Endothelial cell of umbilical vein (primary cell): ENCODE data around the gene UGGT2. TPM values are rescaled to one million over a fixed set of nuclear protein-coding genes. Genes with fewer than 3 reads are reported as not detected.

Experiments
- BruUV-seq: library from RNA; stranded (reverse); fragments of 400-500 nt; replicated peaks from 2 replicates; lab custom pipeline; 2021; lab: Mats Ljungman, UMichigan
- CTCF ChIA-PET: fragments of 300-600, 350-600 bp; sonication (Branson Sonifier 250); formaldehyde crosslinking; loops from one replicate; lab custom pipeline; 2021; ENCODE audit warnings: antibody characterized with exemption, inconsistent platforms; lab: Charles Lee
- POLR2A ChIA-PET: fragments of 300-600, 350-600 bp; sonication (Branson Sonifier 250); formaldehyde crosslinking; loops from one replicate; lab custom pipeline; 2021; ENCODE audit warnings: antibody characterized with exemption, inconsistent platforms; lab: Charles Lee
- DNase-seq: peaks from one replicate; pipeline ENCODE4 v3.0.0-alpha.2; 2011; ENCODE audit warnings: low read depth, low spot score
- FAIRE-seq: peaks from 2 replicates; lab custom pipeline; 2011; peaks lifted over from hg19 to GRCh38; lab: Jason Lieb, UNC
- H2AFZ ChIP-seq: 2 replicates; pipeline ENCODE4 v1.6.0; 2012; ENCODE audit warnings: low read depth, low read length, control low read depth, inconsistent platforms
- H3K27ac ChIP-seq: 2 replicates; pipeline ENCODE4 v1.5.1; 2011; ENCODE audit warnings: low read depth, mild to moderate bottlenecking, control low read depth, low read length, moderate library complexity; ENCODE audit not compliant: insufficient read depth
- H3K27me3 ChIP-seq, 2 experiments: 2 replicates each; pipeline versions ENCODE4 v1.6.0 to v1.6.1; 2011; ENCODE audit warnings: low read length in 2 of 2, mixed read lengths in 1 of 2; ENCODE audit not compliant: control insufficient read depth in 2 of 2, insufficient read depth in 2 of 2
- H3K36me3 ChIP-seq, 2 experiments: 2 replicates in 1 of 2; 3 replicates in 1 of 2; pipeline ENCODE4 v1.5.1; 2011; ENCODE audit warnings: low read length in 2 of 2, mild to moderate bottlenecking in 1 of 2, moderate library complexity in 1 of 2; ENCODE audit not compliant: control insufficient read depth in 2 of 2, insufficient read depth in 2 of 2; ENCODE audit errors: extremely low read depth in 1 of 2
- H3K4me1 ChIP-seq: 3 replicates; pipeline ENCODE4 v1.5.1; 2011; ENCODE audit warnings: mild to moderate bottlenecking, low read length; ENCODE audit not compliant: control insufficient read depth, insufficient read depth; ENCODE audit errors: extremely low read depth
- H3K4me2 ChIP-seq: 2 replicates; pipeline ENCODE4 v1.6.1; 2011; ENCODE audit warnings: low read length, control low read depth, mixed read lengths; ENCODE audit not compliant: insufficient read depth
- H3K4me3 ChIP-seq, 3 experiments: fragments of 200-600 bp in 1 of 3; sonication (generic), shearing (Covaris generic) in 1 of 3; replicated peaks in 1 of 3; 2 replicates each; pipeline ENCODE4 v1.5.1; 2011 to 2016; ENCODE audit warnings: control low read depth in 3 of 3, low read length in 3 of 3, mild to moderate bottlenecking in 2 of 3, inconsistent platforms in 1 of 3, low read depth in 1 of 3, moderate library complexity in 1 of 3; ENCODE audit not compliant: insufficient read depth in 1 of 3
- H3K79me2 ChIP-seq: 2 replicates; pipeline ENCODE4 v1.6.0; 2012; ENCODE audit warnings: low read length, inconsistent platforms; ENCODE audit not compliant: control insufficient read depth, insufficient read depth
- H3K9ac ChIP-seq: replicated peaks from 2 replicates; pipeline ENCODE3; 2011; ENCODE audit warnings: low read length, control low read depth; ENCODE audit not compliant: insufficient read depth; ENCODE audit errors: extremely low read depth
- H3K9me1 ChIP-seq: replicated peaks from 3 replicates; pipeline ENCODE4 v1.6.0; 2011; ENCODE audit warnings: mild to moderate bottlenecking, low read length; ENCODE audit not compliant: control insufficient read depth, insufficient read depth; ENCODE audit errors: extremely low read depth
- H3K9me3 ChIP-seq: replicated peaks from 2 replicates; pipeline ENCODE4 v1.5.1; 2012; ENCODE audit warnings: low read length, inconsistent platforms; ENCODE audit not compliant: control insufficient read depth, insufficient read depth
- H4K20me1 ChIP-seq: replicated peaks from 2 replicates; pipeline ENCODE3; 2011; ENCODE audit warnings: mild to moderate bottlenecking, low read length; ENCODE audit not compliant: control insufficient read depth, insufficient read depth; ENCODE audit errors: extremely low read depth
- EZH2 ChIP-seq: IDR thresholded peaks from 2 replicates; pipeline ENCODE4 v1.6.1; 2012; ENCODE audit warnings: borderline replicate concordance, low read depth, mild to moderate bottlenecking, moderate library complexity, low read length, inconsistent platforms; ENCODE audit not compliant: severe bottlenecking
- FOS ChIP-seq: IDR thresholded peaks from 2 replicates; pipeline ENCODE4 v1.6.1; 2011; ENCODE audit warnings: mild to moderate bottlenecking, low read length, moderate library complexity, borderline replicate concordance; ENCODE audit not compliant: insufficient read depth
- GATA2 ChIP-seq: IDR thresholded peaks from 2 replicates; pipeline ENCODE4 v1.7.0; 2011; ENCODE audit warnings: low read depth, mild to moderate bottlenecking, moderate library complexity, mixed read lengths, low read length; ENCODE audit not compliant: insufficient read length, insufficient read depth
- JUN ChIP-seq: IDR thresholded peaks from 2 replicates; pipeline ENCODE4 v1.6.1; 2011; ENCODE audit warnings: borderline replicate concordance, low read depth; ENCODE audit not compliant: insufficient read length, insufficient read depth
- MYC ChIP-seq: IDR thresholded peaks from one replicate; pipeline ENCODE4 v1.6.1; 2011; ENCODE audit warnings: mild to moderate bottlenecking, low read depth, low read length
- POLR2A ChIP-seq: IDR thresholded peaks from 2 replicates; pipeline ENCODE4 v1.6.1; 2012; ENCODE audit warnings: low read depth, mild to moderate bottlenecking, control low read depth, low read length
- POLR2AphosphoS5 ChIP-seq: IDR thresholded peaks from 2 replicates; pipeline ENCODE4 v1.6.1; 2012; ENCODE audit warnings: low read depth, mild to moderate bottlenecking, control low read depth, low read length, moderate library complexity; ENCODE audit not compliant: insufficient read depth
- dilution Hi-C: fragments of 300-500 bp; cut with MboI; formaldehyde crosslinking; loops from one replicate; pipeline ENCODE4 v1.15.0; 2019; ENCODE audit warnings: low sequenced_read_pairs; ENCODE audit not compliant: extremely low pct_ligation_motif_present
- intact Hi-C: fragments of 100-400 bp; cut with micrococcal nuclease; formaldehyde crosslinking; loops from one replicate; pipeline ENCODE4 v1.10.0; 2022
- polyA plus RNA-seq, 4 experiments: library from polyadenylated mRNA; depleted of rRNA in 3 of 4; stranded (reverse) in 3 of 4; unstranded in 1 of 4; fragments of >200 nt; gene quantifications; 2 replicates each; pipeline versions ENCODE4 v1.2.1 to v1.2.3, GENCODE V29; 2011 to 2012; ENCODE audit warnings: missing spikeins in 1 of 4
- total RNA-seq: library from RNA; stranded (reverse); gene quantifications from 2 replicates; pipeline ENCODE4 v1.2.3, GENCODE V29; 2021
- TF ChIP-seq, protein P1 (sequence below), 2 donors: IDR thresholded peaks; 1 replicate in 1 of 2; 2 replicates in 1 of 2; pipeline ENCODE4 v1.5.1; 2011; ENCODE audit warnings: low read length in 2 of 2, mild to moderate bottlenecking in 2 of 2, moderate library complexity in 2 of 2, control low read depth in 1 of 2, inconsistent platforms in 1 of 2, low read depth in 1 of 2; ENCODE audit not compliant: insufficient read depth in 1 of 2; ENCODE audit errors: extremely low read depth in 1 of 2
- TF ChIP-seq, protein P2 (sequence below): IDR thresholded peaks from 2 replicates; pipeline ENCODE4 v1.6.1; 2011; ENCODE audit not compliant: insufficient read depth, insufficient read length

The UGGT2 gene
- total and polyA plus RNA-seq, 2 donors (not counting 3 experiments of a cell fraction or from before 2014, with no cell fraction given), result 4.6 to 25.1 TPM

DNA sequence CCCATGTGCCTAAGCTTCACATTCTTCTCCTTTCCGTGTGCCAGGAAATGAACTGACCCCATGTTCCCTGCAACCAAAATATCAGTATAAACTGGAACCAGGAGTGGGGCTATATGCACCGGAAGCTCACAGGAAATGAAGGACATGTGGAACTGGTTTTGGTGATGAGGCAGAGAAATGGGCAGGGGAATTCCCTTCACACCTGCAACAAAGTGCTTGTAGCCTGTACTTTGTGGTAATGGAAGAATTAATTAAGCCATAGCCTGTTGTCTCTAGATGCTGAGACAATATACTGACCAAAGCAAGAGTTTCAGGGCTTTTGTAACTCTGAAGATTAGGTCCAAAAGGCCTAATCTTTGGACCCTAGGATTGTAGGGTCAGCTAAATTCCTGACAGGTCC, 15.5 kb upstream of the UGGT2 start:
- no peaks in the 10 kb centered on the region for H3K9me1 ChIP-seq
- no peaks in the 10 kb centered on the region for H4K20me1 ChIP-seq
- dilution Hi-C loops, result no loop called here
- no TSS peak for BruUV-seq
- DNase-seq (no peak), FAIRE-seq (no peak)
- H3K36me3 ChIP-seq, result no peaks in the 10 kb centered on the region
- intact Hi-C loops, result no loop called here
- no peak overlapping the region for H2AFZ ChIP-seq
- ChIA-PET POLR2A (no interaction called here), CTCF (interaction anchor here (1.0 kb wide), 1 partner anchor 9 kb away, joined by 3 read pairs; no protein-coding TSS in a partner anchor)
- no peak overlapping the region for H3K4me3 ChIP-seq
- no peaks in the 10 kb centered on the region for H3K4me1 ChIP-seq
- no peaks in the 10 kb centered on the region for H3K9me3 ChIP-seq
- TF ChIP-seq, protein P1, sequence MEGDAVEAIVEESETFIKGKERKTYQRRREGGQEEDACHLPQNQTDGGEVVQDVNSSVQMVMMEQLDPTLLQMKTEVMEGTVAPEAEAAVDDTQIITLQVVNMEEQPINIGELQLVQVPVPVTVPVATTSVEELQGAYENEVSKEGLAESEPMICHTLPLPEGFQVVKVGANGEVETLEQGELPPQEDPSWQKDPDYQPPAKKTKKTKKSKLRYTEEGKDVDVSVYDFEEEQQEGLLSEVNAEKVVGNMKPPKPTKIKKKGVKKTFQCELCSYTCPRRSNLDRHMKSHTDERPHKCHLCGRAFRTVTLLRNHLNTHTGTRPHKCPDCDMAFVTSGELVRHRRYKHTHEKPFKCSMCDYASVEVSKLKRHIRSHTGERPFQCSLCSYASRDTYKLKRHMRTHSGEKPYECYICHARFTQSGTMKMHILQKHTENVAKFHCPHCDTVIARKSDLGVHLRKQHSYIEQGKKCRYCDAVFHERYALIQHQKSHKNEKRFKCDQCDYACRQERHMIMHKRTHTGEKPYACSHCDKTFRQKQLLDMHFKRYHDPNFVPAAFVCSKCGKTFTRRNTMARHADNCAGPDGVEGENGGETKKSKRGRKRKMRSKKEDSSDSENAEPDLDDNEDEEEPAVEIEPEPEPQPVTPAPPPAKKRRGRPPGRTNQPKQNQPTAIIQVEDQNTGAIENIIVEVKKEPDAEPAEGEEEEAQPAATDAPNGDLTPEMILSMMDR (IDR thresholded peaks at IDR 0.05; ENCODE audit: extremely low read depth in 1 of 2, insufficient read depth in 1 of 2, low read depth in 1 of 2, low read length in 2 of 2), result no peak
- TF ChIP-seq POLR2AphosphoS5 (no peak), GATA2 (no peak), JUN (no peak), EZH2 (no peak), MYC (no peak), POLR2A (no peak), FOS (no peak)
- TF ChIP-seq, protein P2, sequence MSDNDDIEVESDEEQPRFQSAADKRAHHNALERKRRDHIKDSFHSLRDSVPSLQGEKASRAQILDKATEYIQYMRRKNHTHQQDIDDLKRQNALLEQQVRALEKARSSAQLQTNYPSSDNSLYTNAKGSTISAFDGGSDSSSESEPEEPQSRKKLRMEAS, result no peak
- no peak overlapping the region for H3K4me2 ChIP-seq
- no peak overlapping the region for H3K27ac ChIP-seq
- no peak overlapping the region for H3K9ac ChIP-seq
- peaks cover 15 to 22% of the 10 kb centered on the region in 2 experiments for H3K27me3 ChIP-seq
- no peaks in the 10 kb centered on the region for H3K79me2 ChIP-seq
